ENCODE measurements around the gene KPNA2. TPM values are rescaled to one million over a fixed set of nuclear protein-coding genes. Genes with fewer than 3 reads are reported as not detected.

Gene KPNA2
- total and polyA plus RNA-seq, 9 of the 15 experiments (the other 6 are each of a cell fraction or from before 2014, with no cell fraction given): 132 to 984 (median 241) TPM

DNA sequence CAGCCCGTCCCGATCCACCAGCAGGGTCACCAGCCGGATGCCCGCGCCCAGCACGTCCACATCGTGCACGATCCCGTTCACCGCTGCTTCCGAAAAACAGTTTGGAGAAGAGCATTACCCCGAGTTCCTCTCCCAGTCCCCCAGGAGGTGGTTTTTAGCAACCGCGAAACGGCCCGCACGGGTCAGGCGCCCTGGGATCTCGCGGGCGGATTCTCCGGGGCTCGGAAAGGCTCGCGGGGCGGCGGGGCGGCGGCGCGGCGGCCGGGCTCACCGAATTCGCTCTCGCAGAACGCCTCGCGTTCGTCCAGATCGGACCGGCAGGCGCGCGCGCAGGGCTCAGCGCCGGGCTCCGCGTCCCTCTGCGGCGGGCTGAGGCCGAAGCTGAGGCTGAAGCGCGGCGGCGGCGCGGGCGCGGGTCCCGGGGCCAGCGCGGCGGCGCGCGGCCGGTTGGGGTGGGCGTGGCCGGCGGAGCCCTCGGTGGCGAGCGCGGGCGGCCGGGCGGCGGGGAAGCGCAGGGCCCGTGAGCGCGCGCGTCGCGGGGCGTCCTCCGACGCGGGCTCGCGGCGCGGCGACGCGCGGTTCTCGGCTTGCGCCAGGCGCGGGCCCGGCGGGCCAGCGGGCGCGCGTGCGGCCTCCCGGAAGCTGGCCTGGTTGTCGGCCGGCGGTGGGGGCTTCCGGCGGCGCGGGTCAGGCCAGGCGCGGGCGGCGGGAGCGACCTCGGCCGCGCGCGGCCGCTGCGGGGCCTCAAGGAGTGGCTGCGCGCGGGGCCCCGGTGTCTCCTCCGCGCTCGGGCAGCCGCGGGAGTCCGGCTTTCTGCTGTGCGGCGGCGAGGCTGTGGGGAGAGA, 42.2 kb upstream of the KPNA2 start (continued):
- TF ChIP-seq, protein P1, sequence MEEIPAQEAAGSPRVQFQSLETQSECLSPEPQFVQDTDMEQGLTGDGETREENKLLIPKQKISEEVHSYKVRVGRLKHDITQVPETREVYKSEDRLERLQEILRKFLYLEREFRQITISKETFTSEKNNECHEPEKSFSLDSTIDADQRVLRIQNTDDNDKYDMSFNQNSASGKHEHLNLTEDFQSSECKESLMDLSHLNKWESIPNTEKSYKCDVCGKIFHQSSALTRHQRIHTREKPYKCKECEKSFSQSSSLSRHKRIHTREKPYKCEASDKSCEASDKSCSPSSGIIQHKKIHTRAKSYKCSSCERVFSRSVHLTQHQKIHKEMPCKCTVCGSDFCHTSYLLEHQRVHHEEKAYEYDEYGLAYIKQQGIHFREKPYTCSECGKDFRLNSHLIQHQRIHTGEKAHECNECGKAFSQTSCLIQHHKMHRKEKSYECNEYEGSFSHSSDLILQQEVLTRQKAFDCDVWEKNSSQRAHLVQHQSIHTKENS (CRISPR knock-in tag; IDR thresholded peaks at IDR 0.05): no peak
- no peak for TF ChIP-seq KLF1 (tag; IDR thresholded peaks at IDR 0.05)
- TF ChIP-seq, protein P2, sequence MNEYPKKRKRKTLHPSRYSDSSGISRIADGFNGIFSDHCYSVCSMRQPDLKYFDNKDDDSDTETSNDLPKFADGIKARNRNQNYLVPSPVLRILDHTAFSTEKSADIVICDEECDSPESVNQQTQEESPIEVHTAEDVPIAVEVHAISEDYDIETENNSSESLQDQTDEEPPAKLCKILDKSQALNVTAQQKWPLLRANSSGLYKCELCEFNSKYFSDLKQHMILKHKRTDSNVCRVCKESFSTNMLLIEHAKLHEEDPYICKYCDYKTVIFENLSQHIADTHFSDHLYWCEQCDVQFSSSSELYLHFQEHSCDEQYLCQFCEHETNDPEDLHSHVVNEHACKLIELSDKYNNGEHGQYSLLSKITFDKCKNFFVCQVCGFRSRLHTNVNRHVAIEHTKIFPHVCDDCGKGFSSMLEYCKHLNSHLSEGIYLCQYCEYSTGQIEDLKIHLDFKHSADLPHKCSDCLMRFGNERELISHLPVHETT (CRISPR knock-in tag; conservative IDR thresholded peaks at IDR 0.05 in 1 of 2, IDR thresholded peaks at IDR 0.05 in 1 of 2): peak in 1 of 2 experiments; percentile 97; a peak in 2 of 4 replicates
- no peak for TF ChIP-seq DDX20 (tag; IDR thresholded peaks at IDR 0.05; ENCODE audit: low read depth)
- TF ChIP-seq ZNF785 (CRISPR knock-in tag; IDR thresholded peaks at IDR 0.05): no peak
- no peak for TF ChIP-seq HOXB6 (CRISPR knock-in tag; IDR thresholded peaks at IDR 0.05; ENCODE audit: borderline replicate concordance)
- no peak for TF ChIP-seq ZNF780A (CRISPR knock-in tag; IDR thresholded peaks at IDR 0.05)
- no peak for TF ChIP-seq TEAD2 (tag; IDR thresholded peaks at IDR 0.05)
- TF ChIP-seq ILK (tag; IDR thresholded peaks at IDR 0.05; ENCODE audit: borderline replicate concordance, low read depth): no peak
- no peak for TF ChIP-seq RFX5 (IDR thresholded peaks at IDR 0.05; ENCODE audit: low read depth, low read length)
- TF ChIP-seq TBL1XR1 (IDR thresholded peaks at IDR 0.05; ENCODE audit: low read length in 2 of 2): no peak
- TF ChIP-seq GTF2E2 (tag; IDR thresholded peaks at IDR 0.05): no peak
- TF ChIP-seq NCOA1 (IDR thresholded peaks at IDR 0.05; ENCODE audit: low read depth): no peak
- 0 out of 2 replicates have a peak, but pooled peaks have one; percentile 78 for TF ChIP-seq ETV5 (CRISPR knock-in tag; IDR thresholded peaks at IDR 0.05; ENCODE audit: low read depth)
- TF ChIP-seq NR4A1 (CRISPR knock-in tag; IDR thresholded peaks at IDR 0.05): no peak
- no peak for TF ChIP-seq NR4A1 (tag; IDR thresholded peaks at IDR 0.05)
- no peak for TF ChIP-seq ZNF551 (CRISPR knock-in tag; IDR thresholded peaks at IDR 0.05)
- TF ChIP-seq ZNF695 (CRISPR knock-in tag; IDR thresholded peaks at IDR 0.05): no peak
- TF ChIP-seq ZNF184 (CRISPR knock-in tag; IDR thresholded peaks at IDR 0.05): no peak

Data from K562 (cell line).